Activated T-cell treated with anti-CD3 and anti-CD28 coated beads for 24 hours (primary cell): Measurements from ENCODE around the gene NSD2.
A peak's percentile ranks its signal among the peaks of the same experiment; 100 is the strongest.
"Not testable (repeated sequence)": the region's sequence is repeated elsewhere in the genome, so short reads cannot be mapped to it uniquely, and the experiment has no call there.

ENCODE experiments used
- DNase-seq: peaks from one replicate; pipeline ENCODE4 v3.0.0-alpha.2; 2020; ENCODE audit warnings: low read depth

Gene NSD2

GRCh38 chr4:1899149-1900086, 28.2 kb downstream of the NSD2 start:
- peak; percentile 58 for DNase-seq

GRCh38 chr4:1900087-1900433, 28.9 kb downstream of the NSD2 start:
- DNase-seq: no peak

GRCh38 chr4:1900624-1901023, 29.4 kb downstream of the NSD2 start:
- no peak for DNase-seq

- no peak for DNase-seq
Observed at GRCh38 chr4:1901127-1901526, 29.9 kb downstream of the NSD2 start.

- no peak for DNase-seq
Observed at GRCh38 chr4:1902243-1902642, 31.1 kb downstream of the NSD2 start.

- DNase-seq: no peak
Observed at GRCh38 chr4:1903035-1903434, 31.8 kb downstream of the NSD2 start.

- DNase-seq: no peak
Observed at GRCh38 chr4:1904042-1904441, 32.8 kb downstream of the NSD2 start.

- DNase-seq: no peak
Observed at GRCh38 chr4:1907848-1908525, 36.8 kb downstream of the NSD2 start.

- not testable (repeated sequence) for DNase-seq
Observed at GRCh38 chr4:1909696-1910095, 38.5 kb downstream of the NSD2 start.

GRCh38 chr4:1910643-1911042, 39.5 kb downstream of the NSD2 start:
- DNase-seq: no peak

- not testable (repeated sequence) for DNase-seq
Observed at GRCh38 chr4:1911316-1911715, 40.1 kb downstream of the NSD2 start.

- DNase-seq: no peak
Observed at GRCh38 chr4:1922821-1923220, 51.6 kb downstream of the NSD2 start.

GRCh38 chr4:1927675-1928074, 56.5 kb downstream of the NSD2 start:
- no peak for DNase-seq

GRCh38 chr4:1928356-1929239, 57.4 kb downstream of the NSD2 start:
- DNase-seq: no peak

- DNase-seq: no peak
Observed at GRCh38 chr4:1932736-1933135, 61.5 kb downstream of the NSD2 start.

GRCh38 chr4:1933700-1934099, 62.5 kb downstream of the NSD2 start:
- no peak for DNase-seq

GRCh38 chr4:1937550-1937949, 66.4 kb downstream of the NSD2 start:
- no peak for DNase-seq

GRCh38 chr4:1938027-1938426, 66.8 kb downstream of the NSD2 start:
- no peak for DNase-seq

- no peak for DNase-seq
Observed at GRCh38 chr4:1939664-1940509, 68.7 kb downstream of the NSD2 start.

- no peak for DNase-seq
Observed at GRCh38 chr4:1940566-1940965, 69.4 kb downstream of the NSD2 start.

- DNase-seq: no peak
Observed at GRCh38 chr4:1943928-1944327, 72.7 kb downstream of the NSD2 start.
